A549 (cell line): ENCODE measurements around the gene STYX. TPM values are rescaled to one million over a fixed set of nuclear protein-coding genes. Genes with fewer than 3 reads are reported as not detected.
A peak's percentile ranks its signal among the peaks of the same experiment; 100 is the strongest.

Experiments
- ATAC-seq, 2 experiments: fragments of 200-7000 bp in 1 of 2; fragments of >200 bp in 1 of 2; cut with Nextera tagmentation in 1 of 2; cut with Tn5 transposase in 1 of 2; 3 replicates each; pipeline versions ENCODE4 v1.8.0 to v1.9.1; 2018 to 2020; ENCODE audit warnings: mild to moderate bottlenecking in 1 of 2, moderate library complexity in 1 of 2
- CTCF ChIA-PET: fragments of 300-600 bp; sonication (Branson Sonifier 250); formaldehyde crosslinking; extraction: SDS; loops from one replicate; lab custom pipeline; 2021; ENCODE audit warnings: antibody characterized with exemption, inconsistent platforms; lab: Yijun Ruan, JAX
- POLR2A ChIA-PET: fragments of 350-600 bp; formaldehyde crosslinking; extraction: SDS; loops from one replicate; lab custom pipeline; 2021; ENCODE audit warnings: antibody characterized with exemption, inconsistent platforms; lab: Yijun Ruan, JAX
- DNase-seq, 2 experiments: peaks; one replicate each; pipeline versions ENCODE4 v3.0.0 to v3.0.0-alpha.2; 2011 to 2016; ENCODE audit warnings: low read depth in 1 of 2, low spot score in 1 of 2
- FAIRE-seq: peaks from 2 replicates; lab custom pipeline; 2011; peaks lifted over from hg19 to GRCh38; lab: Jason Lieb, UNC
- H3K27ac ChIP-seq, 2 experiments: fragments of >200 bp; sonication (Bioruptor Twin); formaldehyde crosslinking; 3 replicates each; pipeline ENCODE4 v1.5.1; 2016 to 2017
- H3K4me1 ChIP-seq: fragments of >200 bp; sonication (Bioruptor Twin); formaldehyde crosslinking; 3 replicates; pipeline ENCODE4 v1.6.1; 2016
- H3K4me2 ChIP-seq: fragments of >200 bp; sonication (Bioruptor Twin); formaldehyde crosslinking; 3 replicates; pipeline ENCODE4 v1.6.1; 2016
- H3K4me3 ChIP-seq: fragments of >200 bp; sonication (Bioruptor Twin); formaldehyde crosslinking; 3 replicates; pipeline ENCODE4 v1.5.1; 2016
- H3K9me3 ChIP-seq: fragments of >200 bp; sonication (Bioruptor Twin); formaldehyde crosslinking; 3 replicates; pipeline ENCODE4 v1.6.1; 2016
- ATOH8 ChIP-seq: fragments of 250-450 bp; sonication (Bioruptor Pico); IDR thresholded peaks from 2 replicates; pipeline ENCODE4 v1.5.0; 2020; ENCODE audit warnings: low read depth, mild to moderate bottlenecking, moderate library complexity
- BCL3 ChIP-seq: fragments of >200 bp; sonication (Bioruptor Twin); formaldehyde crosslinking; IDR thresholded peaks from 3 replicates; pipeline ENCODE4 v1.6.1; 2016
- BHLHE40 ChIP-seq: IDR thresholded peaks from 2 replicates; pipeline ENCODE4 v1.6.1; 2012; ENCODE audit warnings: low read depth, low read length, inconsistent platforms
- CBX2 ChIP-seq: fragments of 200-600 bp; sonication (generic); IDR thresholded peaks from 2 replicates; pipeline ENCODE4 v1.6.1; 2016; ENCODE audit warnings: low read depth, mild to moderate bottlenecking, borderline replicate concordance
- CBX8 ChIP-seq: fragments of 200-600 bp; sonication (generic); IDR thresholded peaks from 2 replicates; pipeline ENCODE4 v1.6.1; 2016
- CHD2 ChIP-seq: fragments of 150-350 bp; IDR thresholded peaks from 2 replicates; pipeline ENCODE4 v1.6.1; 2014; ENCODE audit warnings: low read length; ENCODE audit not compliant: partially characterized antibody
- CTCF ChIP-seq: fragments of >200 bp; sonication (Bioruptor Twin); formaldehyde crosslinking; IDR thresholded peaks from 3 replicates; pipeline ENCODE4 v1.5.1; 2016
- EHF ChIP-seq: fragments of 250-450 bp; sonication (Bioruptor Pico); IDR thresholded peaks from 2 replicates; pipeline ENCODE4 v1.5.0; 2020; ENCODE audit warnings: mild to moderate bottlenecking
- FOSL2 ChIP-seq, 2 experiments: fragments of 450-650 bp in 1 of 2; fragments of >200 bp in 1 of 2; sonication (Bioruptor Twin) in 1 of 2; formaldehyde crosslinking; IDR thresholded peaks; 2 replicates each; pipeline versions ENCODE4 v1.5.0 to v1.6.1; 2016 to 2020; ENCODE audit warnings: mild to moderate bottlenecking in 1 of 2, moderate library complexity in 1 of 2
- HDAC2 ChIP-seq: fragments of 200-600 bp; sonication (generic); IDR thresholded peaks from 2 replicates; pipeline ENCODE4 v1.6.1; 2016
- HEYL ChIP-seq: fragments of 250-450 bp; sonication (Bioruptor Pico); IDR thresholded peaks from 2 replicates; pipeline ENCODE4 v1.8.0; 2021; ENCODE audit warnings: mild to moderate bottlenecking, moderate library complexity
- HOXB5 ChIP-seq: fragments of 250-450 bp; sonication (Bioruptor Pico); IDR thresholded peaks from 2 replicates; pipeline ENCODE4 v1.5.0; 2020; ENCODE audit warnings: mild to moderate bottlenecking, moderate library complexity
- JUN ChIP-seq, 2 experiments: fragments of >200 bp; sonication (Bioruptor Twin); formaldehyde crosslinking; IDR thresholded peaks; 2 replicates in 1 of 2; 3 replicates in 1 of 2; pipeline ENCODE4 v1.6.1; 2016 to 2017
- KDM1A ChIP-seq: fragments of 200-600 bp; sonication (generic); IDR thresholded peaks from 2 replicates; pipeline ENCODE4 v1.6.1; 2016; ENCODE audit warnings: low read depth, mild to moderate bottlenecking
- MAX ChIP-seq: IDR thresholded peaks from 2 replicates; pipeline ENCODE4 v1.6.1; 2012
- MYC ChIP-seq: IDR thresholded peaks from 2 replicates; pipeline ENCODE4 v1.6.1; 2012; ENCODE audit warnings: mild to moderate bottlenecking, inconsistent platforms, low read length, improper control_type of control experiment, borderline replicate concordance
- NPAS2 ChIP-seq: fragments of 250-450 bp; sonication (Bioruptor Pico); IDR thresholded peaks from 2 replicates; pipeline ENCODE4 v1.8.0; 2022; ENCODE audit warnings: mild to moderate bottlenecking, moderate library complexity, borderline replicate concordance
- RCOR1 ChIP-seq: fragments of 150-350 bp; IDR thresholded peaks from 2 replicates; pipeline ENCODE4 v1.6.1; 2014; ENCODE audit warnings: antibody characterized with exemption, low read length, low read depth
- REST ChIP-seq: fragments of 200-600 bp; sonication (generic); IDR thresholded peaks from 2 replicates; pipeline ENCODE4 v1.6.1; 2016; ENCODE audit warnings: antibody characterized with exemption, mild to moderate bottlenecking, moderate library complexity
- SREBF2 ChIP-seq: fragments of 450-650 bp; IDR thresholded peaks from 2 replicates; pipeline ENCODE4 v1.6.1; 2014; ENCODE audit warnings: mild to moderate bottlenecking, moderate library complexity
- WGBS: methylation state at CpG from one replicate; pipeline ENCODE4 v1.1.6; 2017; ENCODE audit errors: missing lambda C conversion rate; 5-methylcytosine and 5-hydroxymethylcytosine counted together
- polyA plus RNA-seq, 4 experiments: library from polyadenylated mRNA; depleted of rRNA in 3 of 4; stranded (reverse); fragments of >200 nt; fragmentation: RNase III in 1 of 4; extraction: RNeasy Plus Mini Kit Qiagen cat#74134 plus additional on column Dnase treatment in 1 of 4; gene quantifications; 2 replicates in 3 of 4; 3 replicates in 1 of 4; pipeline ENCODE4 v1.2.3, GENCODE V29; 2011 to 2017

STYX gene
- polyA plus RNA-seq, 2 of the 4 experiments (the other 2 are of a cell fraction) = 7.6 to 12.0 TPM

- WGBS = 96% methylated on average over 6 of the region's 6 CpGs
- no peaks in the 10 kb centered on the region for H3K4me1 ChIP-seq
- TF ChIP-seq KDM1A (no peak), JUN (IDR thresholded peaks at IDR 0.05) (no peak), CBX8 (no peak), CBX2 (no peak), MAX (no peak), REST (no peak), NPAS2 (CRISPR knock-in tag) (no peak)
Observed at GRCh38 chr14:52716155-52716554, 13.8 kb upstream of the STYX start.

GRCh38 chr14:52723514-52724359, 6.2 kb upstream of the STYX start:
- H3K9me3 ChIP-seq = no peaks in the 10 kb centered on the region
- H3K4me3 ChIP-seq = no peak overlapping the region
- ChIA-PET CTCF (interaction anchor here (1.1 to 1.5 kb wide), 2 partner anchors 11 to 12 kb away, joined by 3 to 4 read pairs; no protein-coding TSS in a partner anchor), POLR2A (no interaction called here)
- H3K4me2 ChIP-seq = no peak overlapping the region
- ATAC-seq (no peak), DNase-seq (no peak), FAIRE-seq (no peak)
- no peak overlapping the region for H3K27ac ChIP-seq
- no peak for TF ChIP-seq EHF (CRISPR knock-in tag)
- TF ChIP-seq RCOR1 = no peak
- no peaks in the 10 kb centered on the region for H3K4me1 ChIP-seq
- 95% methylated on average over 4 of the region's 4 CpGs for WGBS

More at GRCh38 chr14:52716155-52716554, 13.8 kb upstream of the STYX start:
- ChIA-PET CTCF (interaction anchor here (0.6 to 0.7 kb wide), 2 partner anchors 10 to 15 kb away, joined by 3 to 4 read pairs; no protein-coding TSS in a partner anchor), POLR2A (no interaction called here)
- Histone ChIP-seq H3K4me3 (no peak overlapping the region), H3K9me3 (no peaks in the 10 kb centered on the region), H3K27ac (no peak overlapping the region), H3K4me2 (no peak overlapping the region)
- ATAC-seq = no peak
- no peak for FAIRE-seq
- no peak for DNase-seq

- peak; percentile 81 for FAIRE-seq
- peaks cover 3% of the 10 kb centered on the region; the same call in 2 of the 3 replicates for H3K4me1 ChIP-seq
- H3K4me2 ChIP-seq = no peak overlapping the region
- no peak for DNase-seq
- peak in 1 of 2 experiments; percentile 30; a peak in 1 of 6 replicates for ATAC-seq
- H3K4me3 ChIP-seq = no peak overlapping the region
- ChIA-PET POLR2A (no interaction called here), CTCF (no interaction called here)
- H3K27ac ChIP-seq = no peak overlapping the region
- H3K9me3 ChIP-seq = no peaks in the 10 kb centered on the region
- TF ChIP-seq SREBF2 = no peak
- no peak for TF ChIP-seq BCL3
- no peak for TF ChIP-seq FOSL2 (IDR thresholded peaks at IDR 0.05)
- TF ChIP-seq FOSL2 (CRISPR knock-in tag; IDR thresholded peaks at IDR 0.05) = no peak
- TF ChIP-seq RCOR1 = no peak
- no peak for TF ChIP-seq REST
- TF ChIP-seq BHLHE40 = no peak
- no peak for TF ChIP-seq HEYL
- no peak for TF ChIP-seq CTCF
- no peak for TF ChIP-seq KDM1A
- TF ChIP-seq ATOH8 (CRISPR knock-in tag) = no peak
- no peak for TF ChIP-seq HOXB5 (CRISPR knock-in tag)
- no peak for TF ChIP-seq MYC
- no peak for TF ChIP-seq CHD2
- TF ChIP-seq HDAC2 = no peak
Observed at GRCh38 chr14:52724360-52724644, 5.7 kb upstream of the STYX start.
